CD4-positive, alpha-beta T cell treated with Interleukin-15 for 1 hour (primary cell): Measurements from ENCODE around the gene IL1RAPL1.

Source experiments
- DNase-seq: peaks from one replicate; pipeline ENCODE4 v3.0.0-alpha.2; 2020

IL1RAPL1 gene

DNA sequence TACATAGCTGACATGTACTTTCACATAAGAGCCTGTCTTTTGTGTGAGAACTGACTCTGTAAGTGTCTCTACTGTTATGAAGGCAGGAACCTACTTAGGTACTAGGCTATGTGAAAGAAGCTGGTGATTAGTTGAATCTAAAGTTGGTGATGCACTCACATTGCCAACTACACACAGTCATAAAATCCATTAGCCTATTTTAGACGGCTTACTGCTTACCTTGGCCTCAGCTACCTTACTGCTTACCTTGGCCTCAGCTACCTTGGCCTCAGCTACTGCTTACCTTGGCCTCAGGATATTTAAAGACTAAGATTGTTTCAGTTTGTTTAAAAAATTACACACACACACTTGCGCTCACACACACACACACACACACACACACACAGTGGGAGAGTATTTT lies 549.7 kb downstream of the IL1RAPL1 start:
- DNase-seq: no peak

DNA sequence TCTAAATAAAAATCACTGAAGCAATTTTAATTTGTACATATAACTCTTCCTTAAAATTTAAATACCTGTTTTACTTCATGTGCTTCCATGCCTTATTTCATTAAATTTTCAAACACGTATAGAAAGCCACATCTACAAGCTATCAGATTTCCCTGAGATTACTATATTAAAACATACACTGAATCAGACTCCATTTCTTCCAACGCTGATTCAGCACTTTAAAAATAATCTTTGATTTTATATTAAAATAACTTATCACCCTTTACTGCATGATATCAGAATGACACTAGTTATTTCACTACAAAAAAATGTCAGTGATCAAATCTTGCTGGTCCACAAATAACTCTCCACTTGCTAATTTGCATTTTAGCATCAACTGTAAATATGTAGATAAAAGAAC lies 550.8 kb downstream of the IL1RAPL1 start:
- no peak for DNase-seq

DNA sequence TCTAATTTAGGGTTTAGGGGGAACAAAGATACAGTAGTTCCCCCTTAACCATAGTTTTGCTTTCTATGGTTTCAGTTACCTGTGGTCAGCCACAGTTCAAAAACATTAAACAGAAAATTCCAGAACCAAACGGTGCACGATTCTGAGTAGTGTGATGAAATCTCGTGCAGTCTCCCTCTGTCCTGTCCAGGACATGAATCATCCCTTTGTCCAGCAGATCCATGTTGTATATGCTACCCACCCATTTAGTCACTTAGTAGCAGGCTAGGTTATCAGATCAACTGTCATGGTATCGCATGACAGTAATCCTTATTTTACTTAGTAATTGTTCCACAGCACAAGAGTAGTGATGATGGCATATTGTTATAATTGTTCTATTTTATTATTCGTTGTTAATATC lies 556.1 kb downstream of the IL1RAPL1 start:
- no peak for DNase-seq

GRCh38 chrX:29143756-29144155 lies 556.5 kb downstream of the IL1RAPL1 start:
- DNase-seq: no peak

GRCh38 chrX:29145316-29145715 lies 558.1 kb downstream of the IL1RAPL1 start:
- no peak for DNase-seq

DNA sequence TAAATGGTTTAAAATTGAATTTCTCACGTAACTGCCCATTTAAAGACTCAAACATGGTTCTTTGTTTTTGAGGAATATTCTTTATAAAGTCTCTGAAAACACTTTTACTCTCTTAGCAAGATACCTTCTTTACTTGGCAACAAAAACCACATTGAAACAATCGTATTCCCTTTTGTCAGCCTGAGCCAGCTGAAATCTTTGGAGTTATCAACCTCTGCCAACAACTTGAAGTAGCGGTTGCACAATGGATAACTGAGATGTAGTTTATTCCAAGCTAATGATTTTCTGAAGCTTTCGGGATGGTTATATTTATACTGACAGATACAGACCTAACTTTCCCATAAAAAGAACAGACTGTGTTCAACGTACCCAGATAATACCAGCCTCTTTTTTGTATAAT lies 561.3 kb downstream of the IL1RAPL1 start:
- DNase-seq: no peak

- DNase-seq: no peak
Observed at GRCh38 chrX:29155286-29155685, 568.0 kb downstream of the IL1RAPL1 start.

DNA sequence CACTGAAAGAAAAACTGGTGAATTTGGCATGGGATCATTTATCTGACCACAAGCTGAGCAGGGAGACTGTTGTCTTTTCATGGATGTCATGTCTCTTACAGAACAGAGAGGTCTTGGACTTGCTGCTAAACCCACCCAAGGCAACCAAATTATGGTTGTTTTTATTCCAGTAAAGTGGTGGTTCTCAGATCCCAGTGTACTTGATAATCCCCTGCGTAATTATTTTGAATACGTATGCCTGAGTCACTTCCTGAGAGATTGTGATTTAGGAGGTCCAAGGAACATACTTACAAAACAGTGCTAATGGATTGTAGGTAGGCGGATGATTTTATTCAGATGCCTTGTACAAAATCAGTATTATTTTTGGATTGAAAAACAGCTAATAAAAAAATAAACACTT lies 585.6 kb downstream of the IL1RAPL1 start:
- no peak for DNase-seq

DNA sequence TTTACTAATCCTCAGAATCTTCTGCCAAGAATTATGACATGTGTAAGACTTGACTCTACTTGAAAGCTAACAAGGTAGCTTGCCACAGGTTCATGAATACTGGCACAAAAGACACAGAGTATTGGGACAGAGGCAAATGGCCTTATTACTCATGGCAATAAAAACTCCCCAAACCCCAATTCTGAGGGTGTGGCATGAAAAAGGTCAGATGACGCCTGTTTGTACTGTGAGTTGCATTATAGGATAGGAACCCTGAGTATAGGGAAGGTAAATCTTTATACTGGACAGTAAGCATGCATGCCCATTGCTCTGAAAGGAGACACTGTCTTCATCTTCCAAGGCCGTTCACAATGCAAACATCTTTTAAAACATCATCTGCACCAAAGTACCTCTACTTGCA lies 600.0 kb downstream of the IL1RAPL1 start:
- DNase-seq: no peak

DNA sequence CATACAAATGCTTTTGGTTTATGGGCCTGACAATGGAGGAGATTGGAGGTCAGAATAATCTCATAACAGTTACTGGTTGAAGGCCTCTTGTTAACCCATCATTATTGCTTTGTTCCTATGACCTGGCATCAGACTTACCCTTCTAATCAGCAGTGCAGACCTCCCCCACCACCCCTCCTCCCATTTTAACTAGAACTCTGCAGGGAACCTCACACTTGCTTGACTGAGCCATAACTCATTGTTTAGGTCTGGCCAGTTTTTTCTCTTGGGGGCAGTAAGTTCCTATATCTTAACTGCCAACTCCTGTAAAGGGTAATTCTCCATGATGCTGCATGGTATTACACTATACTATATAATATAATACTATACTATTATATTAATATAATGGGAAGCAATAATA lies 609.3 kb downstream of the IL1RAPL1 start:
- no peak for DNase-seq

DNA sequence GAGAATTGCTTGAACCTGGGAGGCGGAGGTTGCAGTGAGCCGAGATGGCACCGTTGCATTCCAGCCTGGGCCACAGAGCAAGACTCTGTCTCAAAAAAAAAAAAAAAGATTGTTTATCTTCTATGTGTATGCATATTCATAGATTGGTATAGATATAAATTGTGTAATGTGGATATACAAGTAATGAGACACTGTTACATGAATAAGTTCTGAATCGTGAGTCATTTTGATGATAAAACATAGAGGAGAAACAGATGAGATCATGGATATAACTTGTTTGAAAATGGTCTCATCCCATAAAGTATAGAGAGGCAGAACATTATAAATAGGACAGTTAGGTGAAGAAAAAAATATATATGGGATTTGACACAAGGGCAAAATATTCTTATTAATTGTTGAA lies 628.0 kb downstream of the IL1RAPL1 start:
- DNase-seq: no peak

GRCh38 chrX:29225670-29226069 lies 638.4 kb downstream of the IL1RAPL1 start:
- no peak for DNase-seq

- DNase-seq: no peak
Observed at GRCh38 chrX:29229802-29230201, 642.6 kb downstream of the IL1RAPL1 start.

GRCh38 chrX:29231800-29232199 lies 644.6 kb downstream of the IL1RAPL1 start:
- DNase-seq: no peak

- DNase-seq: no peak
Observed at GRCh38 chrX:29233592-29234183, 646.4 kb downstream of the IL1RAPL1 start.

DNA sequence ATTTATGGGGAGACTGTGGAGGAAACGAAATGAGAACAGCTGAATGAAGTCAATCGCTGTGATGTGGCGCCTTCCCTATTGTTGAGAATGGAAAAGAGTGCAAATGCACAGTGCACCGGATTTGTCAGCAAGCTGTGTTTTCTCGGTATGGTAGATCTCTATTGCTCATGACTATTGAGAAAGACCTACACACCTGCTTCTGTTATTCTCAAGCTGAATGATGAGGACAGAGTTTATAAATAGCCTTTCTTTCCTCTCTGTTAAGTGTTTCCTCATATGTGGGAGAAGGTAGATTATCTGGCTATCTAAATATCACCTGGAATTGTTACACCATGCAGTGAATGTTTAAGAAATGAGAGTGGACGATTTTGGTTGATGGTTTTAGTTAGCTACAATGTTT lies 650.7 kb downstream of the IL1RAPL1 start:
- no peak for DNase-seq

- no peak for DNase-seq
Observed at GRCh38 chrX:29241809-29242208, 654.6 kb downstream of the IL1RAPL1 start.

GRCh38 chrX:29242856-29243255 lies 655.6 kb downstream of the IL1RAPL1 start:
- DNase-seq: no peak

GRCh38 chrX:29243942-29244341 lies 656.7 kb downstream of the IL1RAPL1 start:
- DNase-seq: no peak

DNA sequence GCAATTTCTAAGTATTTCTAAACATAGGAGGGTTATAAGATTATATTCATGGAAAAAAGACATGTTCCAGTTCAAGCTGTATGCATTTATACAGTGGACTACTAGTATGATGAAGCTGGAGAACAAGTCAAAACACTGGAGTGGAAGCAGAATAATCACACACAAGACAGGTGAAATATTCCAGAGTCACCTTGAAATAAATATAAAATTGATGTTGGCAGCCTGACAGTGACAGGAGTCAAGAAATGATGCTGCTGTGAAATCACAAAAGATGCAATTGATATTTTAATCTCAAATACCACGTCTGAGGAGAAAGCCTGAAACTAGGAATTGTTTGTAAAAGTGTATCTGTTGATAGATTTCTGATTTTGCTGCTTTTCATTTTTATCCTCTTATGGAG lies 667.3 kb downstream of the IL1RAPL1 start:
- no peak for DNase-seq

DNA sequence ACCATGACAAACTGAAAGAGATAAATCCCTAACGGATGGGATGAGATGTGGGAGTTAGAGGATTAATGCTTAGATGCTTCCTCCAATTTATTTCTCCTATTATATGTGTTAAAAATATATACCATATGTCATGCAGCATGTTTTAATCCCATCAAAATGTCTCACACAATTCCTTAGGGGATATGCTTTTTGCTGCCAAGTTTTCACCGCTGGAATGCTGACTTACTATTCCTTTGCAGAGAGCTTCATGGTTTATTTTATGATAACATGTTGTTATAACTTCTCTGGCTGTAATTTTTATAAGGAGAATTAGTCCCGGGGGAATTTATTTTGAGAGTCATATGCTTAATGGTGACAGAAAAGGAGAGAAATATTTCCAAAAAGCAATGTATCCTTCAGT lies 670.3 kb downstream of the IL1RAPL1 start:
- DNase-seq: no peak

DNA sequence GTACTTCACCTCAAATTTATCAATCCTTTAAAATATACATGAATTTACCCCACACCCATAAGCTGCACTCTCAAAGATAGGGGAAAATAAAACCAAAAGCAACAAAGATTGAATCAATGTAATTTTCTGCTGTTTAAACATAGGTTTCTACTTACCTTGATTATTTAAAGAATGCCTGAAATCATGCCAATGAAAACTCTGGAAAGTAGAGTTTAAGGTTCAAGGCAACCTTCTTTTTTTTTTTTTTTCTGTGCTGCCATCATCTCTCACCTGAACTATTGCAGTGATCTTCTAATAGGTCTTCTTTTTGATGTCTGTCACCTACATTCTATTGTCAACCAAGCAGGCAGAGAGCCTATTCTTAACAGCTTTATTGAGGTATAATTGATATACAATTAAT lies 682.1 kb downstream of the IL1RAPL1 start:
- no peak for DNase-seq

- no peak for DNase-seq
Observed at GRCh38 chrX:29274517-29274916, 687.3 kb downstream of the IL1RAPL1 start.

DNA sequence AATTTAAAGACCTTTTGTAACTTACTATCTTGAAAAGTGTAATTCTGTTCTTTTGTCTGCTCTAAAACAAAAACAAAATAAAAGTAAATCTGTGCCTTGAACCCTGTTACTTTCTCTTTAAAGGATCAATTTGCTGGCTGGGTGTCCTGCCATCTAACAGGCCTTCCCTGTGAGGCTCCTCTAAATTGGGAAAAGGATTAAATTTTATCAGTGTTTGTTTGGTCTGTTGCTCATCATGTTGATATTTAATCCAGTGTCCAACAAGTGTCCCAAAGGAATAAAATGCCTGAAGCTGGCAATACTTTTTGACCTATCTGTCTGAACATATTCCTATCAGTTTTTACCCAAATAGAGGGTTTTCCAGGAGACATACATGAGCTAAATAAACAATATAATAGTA lies 688.7 kb downstream of the IL1RAPL1 start:
- DNase-seq: no peak

DNA sequence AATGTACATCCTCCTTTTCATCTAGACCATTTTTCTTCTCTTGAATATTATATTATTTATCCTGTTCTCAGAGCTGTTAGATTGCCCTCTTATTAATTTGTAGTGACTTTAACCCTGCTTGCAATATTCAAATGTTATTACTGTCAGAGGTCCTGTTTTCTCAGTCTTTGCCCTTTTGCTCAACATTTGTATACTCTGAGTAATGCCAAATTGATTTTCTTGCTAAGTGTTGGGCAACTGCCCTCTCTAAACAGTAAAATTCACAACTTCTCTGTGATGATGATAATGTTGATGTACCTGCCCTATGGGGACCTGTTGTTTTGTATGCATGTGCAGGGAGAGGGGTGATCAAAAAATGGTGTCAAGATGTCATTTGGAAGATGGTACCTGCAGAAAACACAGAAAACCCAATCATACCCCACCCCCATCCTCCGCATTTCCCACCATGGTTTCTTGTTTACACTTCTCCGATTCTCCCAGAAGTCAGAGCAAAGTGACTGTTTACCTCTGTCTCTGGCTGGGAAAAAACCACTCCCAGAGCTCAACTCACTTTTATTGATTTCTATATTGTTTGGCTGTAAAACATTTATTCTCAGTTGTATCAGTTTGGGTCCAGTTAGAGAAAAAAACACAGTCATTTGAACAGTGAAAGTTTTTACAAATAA lies 694.0 kb downstream of the IL1RAPL1 start:
- DNase-seq: no peak
